Measurements from ENCODE around the gene DGKI.

Gene DGKI

DNA sequence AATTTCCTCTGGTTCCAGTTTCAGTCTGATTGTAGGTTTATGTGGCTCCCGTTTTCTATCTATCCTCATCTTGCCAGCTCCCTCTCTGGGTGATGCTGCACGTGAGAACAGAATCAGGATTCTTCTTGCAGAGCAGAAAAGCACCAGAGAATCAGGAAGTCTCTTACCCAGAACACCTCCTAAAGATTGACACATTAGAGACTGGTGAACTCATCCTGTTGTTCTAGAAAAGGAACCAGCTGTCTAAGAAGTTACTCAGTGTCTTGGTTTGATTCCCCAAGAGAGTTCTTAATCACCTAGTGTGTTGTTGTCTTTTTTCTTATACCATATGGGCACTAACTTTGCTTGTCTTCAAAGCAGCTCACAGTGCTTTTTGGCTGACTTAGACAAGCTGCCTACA lies 152.4 kb downstream of the DGKI start:
- no peaks in the 10 kb centered on the region for H3K36me3 ChIP-seq (ENCODE audit: insufficient read depth, low read length)
- no peak overlapping the region for H2AFZ ChIP-seq (ENCODE audit: low read depth, low read length)
- H3K9me3 ChIP-seq (ENCODE audit: low read length), result no peaks in the 10 kb centered on the region
- H3K4me1 ChIP-seq (ENCODE audit: insufficient read depth, low read length), result peaks cover 8% of the 10 kb centered on the region
- H3K4me3 ChIP-seq (ENCODE audit: low read length), result no peak overlapping the region
- H3K27me3 ChIP-seq (ENCODE audit: insufficient read depth, low read length), result no peaks in the 10 kb centered on the region

DNA sequence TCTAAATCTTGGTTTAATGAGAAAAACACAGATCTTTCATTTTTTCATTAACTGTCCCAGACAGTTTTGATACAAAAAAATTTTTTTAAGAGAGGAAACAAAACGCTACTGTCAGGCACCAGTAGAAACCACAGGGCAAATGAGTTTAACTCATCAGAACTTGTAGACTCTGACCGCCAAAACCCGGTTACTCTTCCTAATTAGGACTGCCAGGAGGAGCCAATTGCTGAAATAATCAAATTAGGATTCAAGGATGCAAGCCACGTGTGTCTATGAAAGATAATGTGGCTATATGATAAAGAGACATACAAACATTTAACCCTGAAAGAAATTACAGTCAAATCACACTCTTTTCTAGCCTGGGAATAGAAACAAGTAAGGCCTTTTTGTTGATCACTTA lies 154.4 kb downstream of the DGKI start:
- peaks cover 8% of the 10 kb centered on the region for H3K4me1 ChIP-seq (ENCODE audit: insufficient read depth, low read length)
- no peaks in the 10 kb centered on the region for H3K9me3 ChIP-seq (ENCODE audit: low read length)
- no peak overlapping the region for H2AFZ ChIP-seq (ENCODE audit: low read depth, low read length)
- no peak overlapping the region for H3K4me3 ChIP-seq (ENCODE audit: low read length)
- no peaks in the 10 kb centered on the region for H3K27me3 ChIP-seq (ENCODE audit: insufficient read depth, low read length)
- no peaks in the 10 kb centered on the region for H3K36me3 ChIP-seq (ENCODE audit: insufficient read depth, low read length)

DNA sequence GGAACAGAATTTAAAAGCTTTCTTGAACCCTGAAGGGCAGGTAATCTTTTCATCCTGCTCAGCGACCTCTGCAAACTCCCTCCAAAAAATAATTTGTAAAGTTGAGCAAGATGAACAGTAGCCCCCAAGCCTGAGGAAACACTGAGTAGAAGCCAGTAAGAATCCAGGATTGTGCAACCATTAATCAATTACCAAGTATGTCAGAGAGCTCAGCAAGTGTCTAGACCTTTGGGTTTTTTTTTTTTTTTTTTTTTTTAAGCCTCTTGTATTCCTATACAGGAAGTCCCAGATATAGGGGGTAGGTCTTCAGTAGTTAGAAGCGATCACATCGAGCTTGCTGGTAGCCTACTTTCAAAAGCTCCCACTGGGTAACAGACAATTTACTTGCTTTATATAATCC lies 155.2 kb downstream of the DGKI start:
- H3K4me3 ChIP-seq (ENCODE audit: low read length), result no peak overlapping the region
- H2AFZ ChIP-seq (ENCODE audit: low read depth, low read length), result no peak overlapping the region
- no peaks in the 10 kb centered on the region for H3K36me3 ChIP-seq (ENCODE audit: insufficient read depth, low read length)
- H3K9me3 ChIP-seq (ENCODE audit: low read length), result no peaks in the 10 kb centered on the region
- peaks cover 8% of the 10 kb centered on the region for H3K4me1 ChIP-seq (ENCODE audit: insufficient read depth, low read length)
- no peaks in the 10 kb centered on the region for H3K27me3 ChIP-seq (ENCODE audit: insufficient read depth, low read length)

DNA sequence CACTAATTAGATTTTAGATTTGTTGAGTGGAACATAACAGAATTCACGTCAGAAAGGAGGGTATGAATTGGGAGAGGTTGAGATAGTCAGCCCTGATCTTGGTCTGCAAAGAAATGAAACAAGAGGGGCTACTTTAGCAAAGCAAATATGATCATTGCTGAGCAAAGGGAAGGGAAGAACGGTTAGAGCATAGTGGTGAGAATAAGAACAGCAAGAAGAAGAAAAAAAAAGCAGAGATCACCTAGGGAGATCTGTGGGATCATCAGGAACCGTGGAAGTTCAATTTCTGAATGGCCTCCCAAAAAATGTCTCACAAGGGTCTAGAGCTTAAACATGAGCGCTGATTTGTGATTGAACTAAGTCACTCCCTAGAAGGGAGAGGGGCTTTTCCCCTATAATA lies 156.1 kb downstream of the DGKI start:
- H3K9me3 ChIP-seq (ENCODE audit: low read length), result no peaks in the 10 kb centered on the region
- no peaks in the 10 kb centered on the region for H3K27me3 ChIP-seq (ENCODE audit: insufficient read depth, low read length)
- H2AFZ ChIP-seq (ENCODE audit: low read depth, low read length), result no peak overlapping the region
- H3K4me3 ChIP-seq (ENCODE audit: low read length), result no peak overlapping the region
- peaks cover 1% of the 10 kb centered on the region for H3K4me1 ChIP-seq (ENCODE audit: insufficient read depth, low read length)
- H3K36me3 ChIP-seq (ENCODE audit: insufficient read depth, low read length), result no peaks in the 10 kb centered on the region

DNA sequence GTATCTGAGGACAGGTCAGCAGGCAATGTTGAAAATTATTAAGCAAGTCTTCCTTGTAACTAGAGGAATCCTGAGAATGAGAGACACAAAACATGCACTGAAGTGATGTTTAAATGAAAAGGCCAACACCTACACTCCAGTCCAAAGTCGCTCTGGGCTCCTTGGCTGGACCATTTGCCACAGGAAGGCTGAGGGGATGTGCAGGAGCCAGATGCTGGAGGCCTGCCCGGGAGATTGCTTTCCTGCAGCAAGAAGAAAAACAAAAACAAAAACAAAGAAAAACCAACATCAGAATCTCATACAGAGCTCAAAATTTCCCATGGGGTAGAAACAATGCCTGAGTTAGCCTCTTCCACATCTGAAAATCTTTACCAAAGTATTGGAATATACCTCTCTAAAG lies 157.0 kb downstream of the DGKI start:
- no peak overlapping the region for H2AFZ ChIP-seq (ENCODE audit: low read depth, low read length)
- H3K27me3 ChIP-seq (ENCODE audit: insufficient read depth, low read length), result no peaks in the 10 kb centered on the region
- no peak overlapping the region for H3K4me3 ChIP-seq (ENCODE audit: low read length)
- no peaks in the 10 kb centered on the region for H3K36me3 ChIP-seq (ENCODE audit: insufficient read depth, low read length)
- no peaks in the 10 kb centered on the region for H3K9me3 ChIP-seq (ENCODE audit: low read length)
- no peaks in the 10 kb centered on the region for H3K4me1 ChIP-seq (ENCODE audit: insufficient read depth, low read length)

DNA sequence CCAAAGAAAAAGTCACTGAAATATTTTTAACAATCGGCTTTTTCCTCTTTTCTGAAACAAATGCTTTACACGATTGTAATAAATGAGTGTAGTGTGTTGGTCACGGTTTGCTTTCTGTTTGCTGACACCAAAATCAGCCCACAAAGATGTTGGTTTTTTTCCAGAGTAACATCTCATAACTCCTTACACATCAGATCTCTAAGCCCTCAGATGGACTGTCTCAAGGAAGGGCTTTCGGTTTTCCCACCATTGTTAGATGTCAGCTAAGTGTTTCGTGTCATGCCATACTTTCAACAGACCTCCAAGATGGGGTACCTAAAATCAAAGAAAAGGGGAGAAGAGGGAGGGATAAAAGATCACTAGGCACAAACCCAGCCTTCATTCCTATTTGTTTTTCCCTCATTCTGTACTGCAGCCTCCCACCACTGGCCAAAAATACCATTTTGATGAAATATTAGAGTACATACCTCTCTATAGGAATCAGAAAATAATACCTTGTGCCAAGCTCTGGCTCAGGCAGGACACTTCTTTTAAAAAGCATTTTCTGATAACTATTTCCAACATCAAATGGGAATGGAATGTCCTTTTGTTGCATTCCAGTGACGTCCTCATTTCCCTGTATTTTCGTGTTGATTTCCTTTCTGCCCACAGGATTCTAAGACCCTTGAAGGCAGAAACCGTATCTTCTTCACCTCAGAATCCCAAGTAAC lies 159.1 kb downstream of the DGKI start:
- Histone ChIP-seq H3K9me3 (ENCODE audit: low read length) (no peaks in the 10 kb centered on the region), H3K4me3 (ENCODE audit: low read length) (no peak overlapping the region), H3K36me3 (ENCODE audit: insufficient read depth, low read length) (no peaks in the 10 kb centered on the region), H3K4me1 (ENCODE audit: insufficient read depth, low read length) (no peaks in the 10 kb centered on the region), H3K27me3 (ENCODE audit: insufficient read depth, low read length) (no peaks in the 10 kb centered on the region), H2AFZ (ENCODE audit: low read depth, low read length) (no peak overlapping the region)

DNA sequence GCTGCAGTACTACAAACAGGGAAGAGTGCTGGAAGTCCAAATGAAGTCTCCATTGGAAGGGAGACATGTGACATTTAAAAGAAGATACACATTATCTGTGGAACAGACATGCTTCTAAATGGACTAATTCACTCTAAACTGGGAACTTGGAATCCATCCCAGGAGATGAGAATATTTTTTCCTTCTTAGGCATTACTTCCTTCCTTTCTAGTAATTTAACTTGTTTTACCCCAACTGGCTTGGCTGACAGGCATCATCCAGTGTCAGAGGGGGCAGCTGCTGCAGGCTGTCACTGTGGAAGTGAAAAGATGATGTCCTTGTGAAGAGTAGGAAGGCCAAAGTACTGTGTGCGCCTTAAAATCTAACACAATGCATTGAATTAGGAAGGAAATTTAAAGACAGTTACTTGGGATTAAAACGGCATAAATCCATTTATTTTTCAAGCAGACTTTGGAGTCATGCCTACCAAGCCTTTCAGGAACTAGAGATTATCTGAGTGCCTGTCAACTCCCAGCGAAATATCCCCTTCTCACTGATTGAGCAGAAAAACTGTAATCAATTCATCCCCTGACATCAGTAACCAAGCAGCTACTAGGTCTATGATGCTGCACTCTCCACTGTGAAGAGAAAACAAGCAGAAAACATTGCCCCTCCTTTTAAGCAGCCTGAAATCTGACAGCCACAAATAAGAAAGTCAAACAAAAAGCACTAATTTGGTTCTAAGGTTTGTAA lies 161.2 kb downstream of the DGKI start:
- no peaks in the 10 kb centered on the region for H3K4me1 ChIP-seq (ENCODE audit: insufficient read depth, low read length)
- H3K36me3 ChIP-seq (ENCODE audit: insufficient read depth, low read length), result no peaks in the 10 kb centered on the region
- H3K4me3 ChIP-seq (ENCODE audit: low read length), result no peak overlapping the region
- H3K27me3 ChIP-seq (ENCODE audit: insufficient read depth, low read length), result no peaks in the 10 kb centered on the region
- no peaks in the 10 kb centered on the region for H3K9me3 ChIP-seq (ENCODE audit: low read length)
- no peak overlapping the region for H2AFZ ChIP-seq (ENCODE audit: low read depth, low read length)

DNA sequence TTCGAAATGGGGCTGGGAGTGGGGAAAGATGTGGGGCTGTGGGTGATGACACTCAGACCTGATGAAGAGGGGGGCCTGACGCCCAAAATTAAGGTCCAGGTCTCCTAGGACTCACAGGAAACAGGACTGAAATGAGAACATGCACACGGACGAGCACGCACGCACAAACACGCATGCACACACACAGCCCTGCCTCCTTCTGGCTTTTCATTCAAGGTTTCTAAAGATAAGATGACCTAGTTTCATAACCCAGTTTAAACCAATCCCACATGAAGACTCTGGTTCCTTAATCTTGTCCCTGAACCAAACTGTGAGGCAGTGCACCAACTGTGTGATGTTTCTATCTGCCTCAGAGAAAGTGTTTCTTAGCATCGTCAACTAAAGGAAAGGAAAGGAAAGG lies 162.0 kb downstream of the DGKI start:
- Histone ChIP-seq H2AFZ (ENCODE audit: low read depth, low read length) (no peak overlapping the region), H3K4me3 (ENCODE audit: low read length) (no peak overlapping the region), H3K4me1 (ENCODE audit: insufficient read depth, low read length) (no peaks in the 10 kb centered on the region), H3K9me3 (ENCODE audit: low read length) (no peaks in the 10 kb centered on the region), H3K36me3 (ENCODE audit: insufficient read depth, low read length) (no peaks in the 10 kb centered on the region), H3K27me3 (ENCODE audit: insufficient read depth, low read length) (no peaks in the 10 kb centered on the region)

DNA sequence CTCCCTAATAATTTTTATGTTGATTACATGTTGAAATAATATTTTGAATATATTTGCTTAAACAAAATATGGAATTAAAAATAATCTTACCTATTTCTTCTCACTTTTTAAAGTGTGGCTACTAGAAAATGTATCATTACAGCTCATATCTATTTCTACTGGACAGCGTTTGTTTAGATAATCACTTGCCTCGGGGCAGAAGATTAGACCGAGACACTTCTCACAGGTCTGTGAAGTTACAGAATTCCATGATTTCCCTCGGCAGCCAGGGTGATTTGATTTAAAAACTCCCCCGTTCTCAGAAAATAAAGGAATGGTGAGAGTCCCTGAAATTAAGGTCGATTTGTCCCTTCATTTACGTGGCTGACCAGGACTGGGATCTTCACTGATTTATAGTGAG lies 162.5 kb downstream of the DGKI start:
- H3K4me3 ChIP-seq (ENCODE audit: low read length), result no peak overlapping the region
- no peaks in the 10 kb centered on the region for H3K9me3 ChIP-seq (ENCODE audit: low read length)
- H3K4me1 ChIP-seq (ENCODE audit: insufficient read depth, low read length), result no peaks in the 10 kb centered on the region
- no peaks in the 10 kb centered on the region for H3K36me3 ChIP-seq (ENCODE audit: insufficient read depth, low read length)
- no peaks in the 10 kb centered on the region for H3K27me3 ChIP-seq (ENCODE audit: insufficient read depth, low read length)
- no peak overlapping the region for H2AFZ ChIP-seq (ENCODE audit: low read depth, low read length)

DNA sequence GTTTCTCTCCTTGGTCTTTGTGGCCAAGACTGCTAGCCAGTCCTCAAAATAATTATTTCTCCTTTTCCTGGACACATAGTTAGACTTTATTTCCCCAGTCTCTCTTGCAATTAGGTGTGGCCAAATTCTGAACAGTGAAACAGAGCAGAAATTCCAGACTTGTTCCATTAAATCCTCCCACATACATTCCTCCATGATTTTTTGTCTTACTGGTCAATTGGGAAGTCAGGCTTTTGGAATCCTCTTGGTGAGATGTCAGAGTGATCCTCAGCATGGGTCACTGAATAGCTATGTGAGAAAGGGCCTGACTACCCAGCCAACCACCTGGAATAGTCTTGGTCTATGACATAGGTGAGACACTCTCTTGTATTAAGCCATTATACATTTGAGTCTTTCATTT lies 164.2 kb downstream of the DGKI start:
- Histone ChIP-seq H3K36me3 (ENCODE audit: insufficient read depth, low read length) (no peaks in the 10 kb centered on the region), H2AFZ (ENCODE audit: low read depth, low read length) (no peak overlapping the region), H3K4me3 (ENCODE audit: low read length) (no peak overlapping the region), H3K4me1 (ENCODE audit: insufficient read depth, low read length) (no peaks in the 10 kb centered on the region), H3K9me3 (ENCODE audit: low read length) (no peaks in the 10 kb centered on the region), H3K27me3 (ENCODE audit: insufficient read depth, low read length) (no peaks in the 10 kb centered on the region)

DNA sequence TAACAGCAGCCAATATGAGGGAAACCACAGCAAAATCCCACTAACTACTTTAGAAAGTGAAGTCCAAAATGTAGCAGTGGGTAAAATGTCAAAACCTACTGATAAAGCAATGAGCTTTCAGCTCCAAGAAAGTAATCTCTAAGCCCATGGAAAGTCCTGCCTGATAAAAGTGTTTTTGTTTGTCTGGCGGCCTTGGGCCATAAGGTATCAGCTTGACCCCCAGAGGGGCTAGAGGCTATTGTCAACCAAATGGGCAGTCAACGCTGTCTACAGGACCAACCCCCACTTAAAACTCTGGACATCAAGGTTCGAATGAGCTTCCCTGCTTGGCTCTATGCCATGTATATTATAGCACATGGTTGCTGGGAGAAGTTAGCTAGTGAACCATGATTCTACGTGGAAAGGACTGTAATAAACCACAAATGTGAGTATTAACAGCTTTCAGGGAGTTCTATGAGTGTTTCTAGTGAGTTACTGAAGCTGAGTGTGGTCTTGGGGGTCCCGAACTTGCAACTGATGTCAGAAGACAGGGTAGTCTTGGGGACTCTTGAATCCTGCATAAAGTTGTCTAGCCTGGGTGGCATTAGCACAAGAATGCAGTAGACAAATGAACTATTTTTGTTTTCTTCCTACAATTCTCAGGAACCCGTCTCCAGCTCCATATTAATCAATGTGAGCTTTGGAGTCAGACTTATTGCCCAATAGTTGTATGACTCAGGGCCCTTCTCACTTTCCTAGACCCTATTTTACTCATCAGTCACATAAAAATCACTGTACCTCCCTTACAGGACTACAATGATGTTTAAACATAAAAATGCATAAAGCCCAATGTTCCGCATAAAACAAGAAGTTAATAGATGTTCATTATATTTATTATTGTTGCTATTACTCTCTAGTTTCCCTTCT lies 164.9 kb downstream of the DGKI start:
- H3K9me3 ChIP-seq (ENCODE audit: low read length), result no peaks in the 10 kb centered on the region
- H3K36me3 ChIP-seq (ENCODE audit: insufficient read depth, low read length), result no peaks in the 10 kb centered on the region
- H3K4me1 ChIP-seq (ENCODE audit: insufficient read depth, low read length), result no peaks in the 10 kb centered on the region
- no peak overlapping the region for H2AFZ ChIP-seq (ENCODE audit: low read depth, low read length)
- no peaks in the 10 kb centered on the region for H3K27me3 ChIP-seq (ENCODE audit: insufficient read depth, low read length)
- H3K4me3 ChIP-seq (ENCODE audit: low read length), result no peak overlapping the region

DNA sequence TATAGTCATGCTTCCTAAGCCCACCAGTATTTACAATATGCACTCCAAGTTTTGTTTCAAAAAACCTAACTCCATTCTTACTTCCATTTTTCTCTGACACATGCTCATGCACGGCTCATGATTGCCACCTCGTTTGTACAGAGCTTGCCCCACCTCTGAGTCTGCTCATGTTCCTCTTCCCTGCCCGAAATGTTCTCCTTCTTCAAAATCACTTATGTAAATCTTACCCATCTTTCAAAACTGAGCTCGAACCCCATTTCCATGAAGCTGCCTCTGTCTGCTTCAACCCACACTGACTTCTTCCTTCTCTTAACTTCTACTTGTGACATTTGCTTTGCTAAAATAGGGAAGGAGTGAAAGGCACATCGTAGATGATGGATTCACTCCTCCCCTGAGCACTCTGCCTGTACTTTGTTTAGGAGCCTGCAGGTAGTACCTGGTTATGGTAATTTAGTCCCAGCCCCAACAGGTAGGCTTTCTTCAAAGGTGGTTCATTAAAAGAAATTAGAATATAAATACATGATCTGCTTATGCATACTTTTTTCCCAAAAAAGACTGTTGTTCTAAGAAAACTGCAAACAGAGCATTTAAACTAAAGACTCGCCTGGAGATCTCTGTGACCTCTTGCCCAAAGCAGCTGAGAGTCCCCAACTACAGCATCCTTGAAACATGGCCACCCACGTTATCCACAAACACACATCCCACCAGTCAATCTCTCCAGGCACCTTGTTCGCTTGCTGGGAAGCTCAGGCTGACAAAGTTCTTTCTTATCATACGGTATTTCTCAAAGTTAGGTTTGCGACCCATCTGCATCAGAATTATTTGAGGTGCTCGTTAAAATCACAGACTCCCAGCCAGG lies 172.0 kb downstream of the DGKI start:
- Histone ChIP-seq H3K36me3 (ENCODE audit: insufficient read depth, low read length) (no peaks in the 10 kb centered on the region), H3K4me1 (ENCODE audit: insufficient read depth, low read length) (no peaks in the 10 kb centered on the region), H3K27me3 (ENCODE audit: insufficient read depth, low read length) (no peaks in the 10 kb centered on the region), H3K9me3 (ENCODE audit: low read length) (no peaks in the 10 kb centered on the region), H3K4me3 (ENCODE audit: low read length) (no peak overlapping the region), H2AFZ (ENCODE audit: low read depth, low read length) (no peak overlapping the region)

Measured in neuron (in vitro differentiated cells).